Measurements from ENCODE around the gene GTF2IRD1. TPM values are rescaled to one million over a fixed set of nuclear protein-coding genes. Genes with fewer than 3 reads are reported as not detected.

The GTF2IRD1 gene
- total and polyA plus RNA-seq, 2 of the 4 experiments (the other 2 are of a cell fraction) = 4.1 to 21.9 TPM

- Histone ChIP-seq H4K20me1 (ENCODE audit: insufficient read depth, low read length) (no peaks in the 10 kb centered on the region), H3K27me3 (ENCODE audit: control insufficient read depth, insufficient read depth, low read length) (no peaks in the 10 kb centered on the region; the same call in 1 of the 2 replicates), H3K9ac (ENCODE audit: low read depth, low read length) (no peak overlapping the region), H3K4me1 (ENCODE audit: control insufficient read depth, insufficient read depth, low read length) (peaks cover 8% of the 10 kb centered on the region), H3K36me3 (ENCODE audit: control insufficient read depth, insufficient read depth, low read length) (no peaks in the 10 kb centered on the region), H4K5ac (ENCODE audit: low read depth, low read length) (no peak overlapping the region), H2BK15ac (ENCODE audit: low read depth, low read length) (peak overlapping the region; percentile 8; the same call in 1 of the 3 replicates), H3K56ac (ENCODE audit: extremely low read depth, insufficient read depth, low read length) (no peak overlapping the region), H2AK5ac (ENCODE audit: low read depth, low read length) (peak overlapping the region; percentile 31), H2BK120ac (ENCODE audit: low read depth, low read length) (peak overlapping the region; percentile 73; the same call in 1 of the 2 replicates), H3K4me3 (ENCODE audit: insufficient read depth, low read depth, low read length) (no peak overlapping the region), H3K14ac (replicated peaks; ENCODE audit: low read depth, low read length) (peak overlapping the region; percentile 65), H3K9me1 (ENCODE audit: insufficient read depth, low read length) (no peaks in the 10 kb centered on the region), H2AK9ac (replicated peaks; ENCODE audit: low read depth, low read length, poor library complexity) (no peak overlapping the region), H4K8ac (ENCODE audit: low read depth in 2 of 2, low read length in 2 of 2) (peak overlapping the region; percentile 25 to 63; a peak in 1 of 4 replicates), H2BK20ac (ENCODE audit: low read depth, low read length) (peak overlapping the region; percentile 34; the same call in 1 of the 2 replicates), H3K4ac (ENCODE audit: low read depth, low read length) (peak overlapping the region; percentile 67), H3K18ac (ENCODE audit: low read depth, low read length) (peak overlapping the region; percentile 22; the same call in 1 of the 2 replicates), H3K9me3 (ENCODE audit: control insufficient read depth, insufficient read depth, low read length) (no peaks in the 10 kb centered on the region), H2AFZ (replicated peaks; ENCODE audit: low read length, poor library complexity) (peak overlapping the region; percentile 11), H3K23ac (ENCODE audit: low read depth, low read length) (no peak overlapping the region), H2BK5ac (ENCODE audit: low read depth, low read length, poor library complexity, severe bottlenecking) (no peak overlapping the region), H3K79me1 (ENCODE audit: low read depth in 1 of 2, low read length in 2 of 2) (no peaks in the 10 kb centered on the region), H4K91ac (ENCODE audit: insufficient read depth, low read depth, low read length) (peak overlapping the region; percentile 29; the same call in 1 of the 2 replicates), H3K27ac (ENCODE audit: insufficient read depth, low read length) (no peak overlapping the region), H3K4me2 (ENCODE audit: low read depth, low read length) (no peak overlapping the region)
- dilution Hi-C loops (cut with HindIII; ENCODE audit: low sequenced_read_pairs, unreplicated experiment) (no loop called here), intact Hi-C loops (cut with micrococcal nuclease) (no loop called here), in situ Hi-C loops (cut with MboI; ENCODE audit: low sequenced_read_pairs) (loop anchor here (5.0 to 10.0 kb wide), 2 partner anchors 133 to 276 kb away; no protein-coding TSS in a partner anchor)
- ChIA-PET POLR2A (ENCODE audit: unreplicated experiment) (no interaction called here), CTCF (no interaction called here)
- no CpG with 5 or more reads among the region's 17 CpGs for WGBS, 2 experiments (ENCODE audit: extremely low coverage in 2 of 2, insufficient read length in 1 of 2)
- peak; percentile 16; the same call in 1 of the 2 replicates for TF ChIP-seq SMC3 (IDR thresholded peaks at IDR 0.05; ENCODE audit: low read depth, low read length)
- TF ChIP-seq BHLHE40 (IDR thresholded peaks at IDR 0.05; ENCODE audit: low read depth, low read length) = peak; percentile 50; the same call in 1 of the 2 replicates
- no peak for TF ChIP-seq MAFK (IDR thresholded peaks at IDR 0.05; ENCODE audit: low read depth, low read length)
- no peak for TF ChIP-seq CHD1 (IDR thresholded peaks at IDR 0.05; ENCODE audit: low read depth, low read length)
- peak; percentile 88 for TF ChIP-seq CEBPB (IDR thresholded peaks at IDR 0.05; ENCODE audit: low read depth, low read length)
- peak; percentile 39; the same call in 1 of the 2 replicates for TF ChIP-seq MAZ (IDR thresholded peaks at IDR 0.05; ENCODE audit: borderline replicate concordance, low read depth, low read length)
- TF ChIP-seq, protein P1, sequence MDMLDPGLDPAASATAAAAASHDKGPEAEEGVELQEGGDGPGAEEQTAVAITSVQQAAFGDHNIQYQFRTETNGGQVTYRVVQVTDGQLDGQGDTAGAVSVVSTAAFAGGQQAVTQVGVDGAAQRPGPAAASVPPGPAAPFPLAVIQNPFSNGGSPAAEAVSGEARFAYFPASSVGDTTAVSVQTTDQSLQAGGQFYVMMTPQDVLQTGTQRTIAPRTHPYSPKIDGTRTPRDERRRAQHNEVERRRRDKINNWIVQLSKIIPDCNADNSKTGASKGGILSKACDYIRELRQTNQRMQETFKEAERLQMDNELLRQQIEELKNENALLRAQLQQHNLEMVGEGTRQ (IDR thresholded peaks at IDR 0.05; ENCODE audit: low read depth, low read length) = no peak
- TF ChIP-seq FOS (IDR thresholded peaks at IDR 0.05; ENCODE audit: low read depth, low read length) = no peak
- BruUV-seq (replicated peaks) = no TSS peak
- ATAC-seq (ENCODE audit: low read depth) = peak; percentile 79
- peak; percentile 75 for DNase-seq
Measured at GRCh38 chr7:74429153-74429747, 24.5 kb upstream of the GTF2IRD1 start.

All from IMR-90 (cell line).